ENCODE data around the gene MELK. TPM values are rescaled to one million over a fixed set of nuclear protein-coding genes. Genes with fewer than 3 reads are reported as not detected.

The MELK gene
- total and polyA plus RNA-seq, 2 donors from 2014 or later, result 1.1 TPM; not detected in 1

GRCh38 chr9:36597412-36598178, 24.9 kb downstream of the MELK start:
- Histone ChIP-seq H3K27ac (ENCODE audit: low read depth in 2 of 2, low read length in 2 of 2) (no peak overlapping the region), H3K4me3 (ENCODE audit: low read length in 3 of 3) (no peak overlapping the region), H3K9ac (ENCODE audit: low read length in 3 of 3) (no peak overlapping the region), H3K9me3 (ENCODE audit: control insufficient read depth in 2 of 3, insufficient read depth in 1 of 3, low read length in 3 of 3) (no peaks in the 10 kb centered on the region), H3K27me3 (ENCODE audit: control insufficient read depth, insufficient read depth, low read length) (no peaks in the 10 kb centered on the region), H3K36me3 (ENCODE audit: control insufficient read depth in 2 of 3, insufficient read depth in 3 of 3, low read length in 3 of 3) (no peaks in the 10 kb centered on the region), H3K4me1 (ENCODE audit: control insufficient read depth in 2 of 3, insufficient read depth in 2 of 3, low read depth in 1 of 3, low read length in 3 of 3) (no peaks in the 10 kb centered on the region)
- FAIRE-seq, result no peak
- TF ChIP-seq, protein P1, sequence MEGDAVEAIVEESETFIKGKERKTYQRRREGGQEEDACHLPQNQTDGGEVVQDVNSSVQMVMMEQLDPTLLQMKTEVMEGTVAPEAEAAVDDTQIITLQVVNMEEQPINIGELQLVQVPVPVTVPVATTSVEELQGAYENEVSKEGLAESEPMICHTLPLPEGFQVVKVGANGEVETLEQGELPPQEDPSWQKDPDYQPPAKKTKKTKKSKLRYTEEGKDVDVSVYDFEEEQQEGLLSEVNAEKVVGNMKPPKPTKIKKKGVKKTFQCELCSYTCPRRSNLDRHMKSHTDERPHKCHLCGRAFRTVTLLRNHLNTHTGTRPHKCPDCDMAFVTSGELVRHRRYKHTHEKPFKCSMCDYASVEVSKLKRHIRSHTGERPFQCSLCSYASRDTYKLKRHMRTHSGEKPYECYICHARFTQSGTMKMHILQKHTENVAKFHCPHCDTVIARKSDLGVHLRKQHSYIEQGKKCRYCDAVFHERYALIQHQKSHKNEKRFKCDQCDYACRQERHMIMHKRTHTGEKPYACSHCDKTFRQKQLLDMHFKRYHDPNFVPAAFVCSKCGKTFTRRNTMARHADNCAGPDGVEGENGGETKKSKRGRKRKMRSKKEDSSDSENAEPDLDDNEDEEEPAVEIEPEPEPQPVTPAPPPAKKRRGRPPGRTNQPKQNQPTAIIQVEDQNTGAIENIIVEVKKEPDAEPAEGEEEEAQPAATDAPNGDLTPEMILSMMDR (IDR thresholded peaks at IDR 0.05; ENCODE audit: borderline replicate concordance, extremely low read depth, insufficient read depth), result peak; percentile 32
- peak in 2 of 5 donors; percentile 33 to 44 for DNase-seq
- intact Hi-C loops (cut with DNase I), result no loop called here

DNA sequence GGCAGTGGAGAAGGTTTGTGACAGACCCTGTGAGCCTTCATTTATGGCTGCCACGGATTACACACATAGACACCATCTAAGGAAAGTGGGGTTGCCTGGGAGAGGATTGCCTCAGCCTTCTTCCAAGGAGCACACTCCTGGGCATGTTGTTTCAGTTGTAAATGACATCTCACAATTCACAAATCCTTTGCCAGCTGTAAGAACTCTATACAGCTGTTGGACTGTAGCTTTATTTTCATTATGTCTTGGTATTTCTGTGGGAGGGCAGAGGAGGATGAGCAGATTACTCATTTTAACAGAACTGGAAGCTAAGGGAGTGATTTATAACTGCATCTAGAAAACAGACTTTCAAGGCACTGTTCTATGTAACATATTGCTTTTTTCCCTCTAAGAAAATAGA, 25.6 kb downstream of the MELK start:
- H3K27ac ChIP-seq (ENCODE audit: low read depth in 2 of 2, low read length in 2 of 2), result no peak overlapping the region

GRCh38 chr9:36603006-36603405, 30.3 kb downstream of the MELK start:
- Histone ChIP-seq H3K9me3 (ENCODE audit: control insufficient read depth in 2 of 3, insufficient read depth in 1 of 3, low read length in 3 of 3) (no peaks in the 10 kb centered on the region), H3K9ac (ENCODE audit: low read length in 3 of 3) (no peak overlapping the region), H3K36me3 (ENCODE audit: control insufficient read depth in 2 of 3, insufficient read depth in 3 of 3, low read length in 3 of 3) (no peaks in the 10 kb centered on the region), H3K27me3 (ENCODE audit: control insufficient read depth, insufficient read depth, low read length) (no peaks in the 10 kb centered on the region), H3K27ac (ENCODE audit: low read depth in 2 of 2, low read length in 2 of 2) (no peak overlapping the region), H3K4me1 (ENCODE audit: control insufficient read depth in 2 of 3, insufficient read depth in 2 of 3, low read depth in 1 of 3, low read length in 3 of 3) (no peaks in the 10 kb centered on the region), H3K4me3 (ENCODE audit: low read length in 3 of 3) (no peak overlapping the region)
- DNase-seq (peak in 1 of 5 donors; percentile 2), FAIRE-seq (no peak)
- TF ChIP-seq, protein P1 (IDR thresholded peaks at IDR 0.05; ENCODE audit: borderline replicate concordance, extremely low read depth, insufficient read depth), result no peak
- intact Hi-C loops (cut with DNase I), result no loop called here

More for the DNA sequence above, 25.6 kb downstream of the MELK start:
- no peaks in the 10 kb centered on the region for H3K36me3 ChIP-seq (ENCODE audit: control insufficient read depth in 2 of 3, insufficient read depth in 3 of 3, low read length in 3 of 3)
- H3K9ac ChIP-seq (ENCODE audit: low read length in 3 of 3), result no peak overlapping the region
- TF ChIP-seq, protein P1 (IDR thresholded peaks at IDR 0.05; ENCODE audit: borderline replicate concordance, extremely low read depth, insufficient read depth), result no peak
- no peaks in the 10 kb centered on the region for H3K4me1 ChIP-seq (ENCODE audit: control insufficient read depth in 2 of 3, insufficient read depth in 2 of 3, low read depth in 1 of 3, low read length in 3 of 3)
- no peak for FAIRE-seq
- H3K4me3 ChIP-seq (ENCODE audit: low read length in 3 of 3), result no peak overlapping the region
- no peaks in the 10 kb centered on the region for H3K9me3 ChIP-seq (ENCODE audit: control insufficient read depth in 2 of 3, insufficient read depth in 1 of 3, low read length in 3 of 3)
- intact Hi-C loops (cut with DNase I), result no loop called here
- H3K27me3 ChIP-seq (ENCODE audit: control insufficient read depth, insufficient read depth, low read length), result no peaks in the 10 kb centered on the region
- DNase-seq, result peak in 2 of 5 donors; percentile 57 to 78

Measured in kidney (tissue), 14 donors.